MM.1S (cell line): ENCODE data around the gene DDC.

Source experiments
- DNase-seq: peaks from one replicate; pipeline ENCODE4 v3.0.0-alpha.2; 2015
- H2AFZ ChIP-seq: fragments of 300-600 bp; sonication (generic); 2 replicates; pipeline ENCODE4 v1.6.0; 2016; ENCODE audit warnings: antibody characterized with exemption, low read length
- H3F3A ChIP-seq: fragments of 300-600 bp; sonication (generic); 2 replicates; pipeline ENCODE4 v1.6.1; 2016; ENCODE audit warnings: mild to moderate bottlenecking, antibody characterized with exemption, low read length, moderate library complexity, mixed read lengths; ENCODE audit not compliant: insufficient read depth
- H3K27ac ChIP-seq: fragments of 300-600 bp; sonication (generic); 2 replicates; pipeline ENCODE4 v1.5.1; 2016; ENCODE audit warnings: mild to moderate bottlenecking, low read length
- H3K27me3 ChIP-seq: fragments of 300-600 bp; sonication (generic); replicated peaks from 2 replicates; pipeline ENCODE4 v1.6.0; 2016; ENCODE audit warnings: low read length; ENCODE audit not compliant: insufficient read depth
- H3K36me3 ChIP-seq: fragments of 300-600 bp; sonication (generic); replicated peaks from 2 replicates; pipeline ENCODE4 v1.6.1; 2016; ENCODE audit warnings: mild to moderate bottlenecking, low read length, mixed read lengths; ENCODE audit not compliant: insufficient read depth
- H3K4me1 ChIP-seq: fragments of 300-600 bp; sonication (generic); 2 replicates; pipeline ENCODE4 v1.6.1; 2016; ENCODE audit warnings: low read length, mixed read lengths
- H3K4me2 ChIP-seq: fragments of 300-600 bp; sonication (generic); 2 replicates; pipeline ENCODE4 v1.6.0; 2016; ENCODE audit warnings: low read depth, low read length
- H3K4me3 ChIP-seq: fragments of 300-600 bp; sonication (generic); 2 replicates; pipeline ENCODE4 v1.5.1; 2016; ENCODE audit warnings: low read length, mixed read lengths
- H3K79me2 ChIP-seq: fragments of 300-600 bp; sonication (generic); 2 replicates; pipeline ENCODE4 v1.6.1; 2016; ENCODE audit warnings: mixed run types, low read length, mixed read lengths
- H3K9ac ChIP-seq: fragments of 300-600 bp; sonication (generic); 2 replicates; pipeline ENCODE4 v1.6.1; 2016; ENCODE audit warnings: low read length, mixed read lengths
- H3K9me2 ChIP-seq: fragments of 300-600 bp; sonication (generic); replicated peaks from 2 replicates; pipeline ENCODE4 v1.6.1; 2016; ENCODE audit warnings: mild to moderate bottlenecking, low read length, mixed read lengths; ENCODE audit not compliant: insufficient read depth
- H3K9me3 ChIP-seq: fragments of 300-600 bp; sonication (generic); replicated peaks from 2 replicates; pipeline ENCODE4 v1.6.1; 2016; ENCODE audit warnings: mild to moderate bottlenecking, low read length, mixed read lengths; ENCODE audit not compliant: insufficient read depth
- H4K20me1 ChIP-seq: fragments of 300-600 bp; sonication (generic); 2 replicates; pipeline ENCODE4 v1.6.1; 2016; ENCODE audit warnings: mild to moderate bottlenecking, low read length, moderate library complexity, mixed read lengths; ENCODE audit not compliant: insufficient read depth
- EZH2 ChIP-seq: fragments of 300-600 bp; sonication (generic); optimal IDR thresholded peaks from 2 replicates; pipeline ENCODE3; 2017; ENCODE audit warnings: low read depth, mild to moderate bottlenecking, antibody characterized with exemption, low read length, mixed read lengths
- EZH2phosphoT487 ChIP-seq: fragments of 300-600 bp; sonication (generic); IDR thresholded peaks from 2 replicates; pipeline ENCODE4 v1.6.1; 2018; ENCODE audit warnings: antibody characterized with exemption, low read length
- TF ChIP-seq, protein P1 (sequence below): fragments of 300-600 bp; sonication (generic); IDR thresholded peaks from 2 replicates; pipeline ENCODE4 v1.5.1; 2016; ENCODE audit warnings: antibody characterized with exemption, low read length, mixed read lengths

DDC gene

DNA sequence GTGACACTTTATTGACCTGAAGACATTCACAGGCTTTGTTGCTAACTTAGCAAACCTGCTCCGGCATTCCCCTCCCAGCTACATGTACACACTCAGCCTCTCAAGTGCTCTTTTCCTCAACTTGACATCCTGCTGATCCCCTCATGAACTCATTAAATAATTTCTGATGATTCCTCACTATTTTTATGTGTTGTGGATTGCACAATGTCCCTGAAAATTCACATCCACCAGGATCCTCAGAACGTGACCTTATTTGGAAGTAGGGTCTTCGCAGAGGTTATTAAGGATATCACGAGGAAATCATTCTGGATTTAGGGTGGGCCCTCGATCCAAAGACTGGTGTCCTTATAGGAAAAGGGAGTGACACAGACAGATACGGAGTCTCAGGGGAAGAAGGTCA is 142.3 kb downstream of the DDC start:
- Histone ChIP-seq H3K4me3 (no peak overlapping the region), H3K4me2 (no peak overlapping the region), H4K20me1 (no peaks in the 10 kb centered on the region), H2AFZ (no peak overlapping the region), H3F3A (no peaks in the 10 kb centered on the region), H3K9ac (no peak overlapping the region), H3K27me3 (no peaks in the 10 kb centered on the region), H3K4me1 (no peaks in the 10 kb centered on the region), H3K36me3 (no peaks in the 10 kb centered on the region), H3K27ac (no peak overlapping the region), H3K79me2 (no peaks in the 10 kb centered on the region), H3K9me3 (no peaks in the 10 kb centered on the region), H3K9me2 (no peaks in the 10 kb centered on the region)
- TF ChIP-seq, protein P1, sequence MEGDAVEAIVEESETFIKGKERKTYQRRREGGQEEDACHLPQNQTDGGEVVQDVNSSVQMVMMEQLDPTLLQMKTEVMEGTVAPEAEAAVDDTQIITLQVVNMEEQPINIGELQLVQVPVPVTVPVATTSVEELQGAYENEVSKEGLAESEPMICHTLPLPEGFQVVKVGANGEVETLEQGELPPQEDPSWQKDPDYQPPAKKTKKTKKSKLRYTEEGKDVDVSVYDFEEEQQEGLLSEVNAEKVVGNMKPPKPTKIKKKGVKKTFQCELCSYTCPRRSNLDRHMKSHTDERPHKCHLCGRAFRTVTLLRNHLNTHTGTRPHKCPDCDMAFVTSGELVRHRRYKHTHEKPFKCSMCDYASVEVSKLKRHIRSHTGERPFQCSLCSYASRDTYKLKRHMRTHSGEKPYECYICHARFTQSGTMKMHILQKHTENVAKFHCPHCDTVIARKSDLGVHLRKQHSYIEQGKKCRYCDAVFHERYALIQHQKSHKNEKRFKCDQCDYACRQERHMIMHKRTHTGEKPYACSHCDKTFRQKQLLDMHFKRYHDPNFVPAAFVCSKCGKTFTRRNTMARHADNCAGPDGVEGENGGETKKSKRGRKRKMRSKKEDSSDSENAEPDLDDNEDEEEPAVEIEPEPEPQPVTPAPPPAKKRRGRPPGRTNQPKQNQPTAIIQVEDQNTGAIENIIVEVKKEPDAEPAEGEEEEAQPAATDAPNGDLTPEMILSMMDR = no peak
- TF ChIP-seq EZH2phosphoT487 = no peak
- DNase-seq = no peak

DNA sequence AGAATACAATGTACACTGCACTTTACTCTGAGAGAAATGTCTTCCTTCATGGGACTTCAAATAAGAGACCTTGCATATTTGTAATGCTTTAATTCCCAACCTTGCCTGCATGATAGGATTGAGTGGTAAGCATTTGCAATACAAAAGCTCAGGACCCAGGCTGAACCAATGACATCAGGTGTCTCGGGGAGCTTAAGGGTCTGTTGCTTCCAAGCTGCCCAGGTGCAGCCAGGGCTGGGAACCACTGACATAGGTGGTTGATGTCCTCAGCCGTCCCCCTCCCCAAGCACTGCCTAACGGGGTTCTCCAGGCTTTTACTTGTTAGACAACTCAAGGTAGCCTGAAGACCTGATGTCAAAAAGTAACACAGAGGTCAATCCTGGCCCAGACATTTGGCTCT is 144.2 kb downstream of the DDC start:
- no peaks in the 10 kb centered on the region for H3K27me3 ChIP-seq
- H3K79me2 ChIP-seq = no peaks in the 10 kb centered on the region
- no peaks in the 10 kb centered on the region for H3F3A ChIP-seq
- H2AFZ ChIP-seq = no peak overlapping the region
- no peaks in the 10 kb centered on the region for H3K36me3 ChIP-seq
- H3K27ac ChIP-seq = no peak overlapping the region
- no peaks in the 10 kb centered on the region for H4K20me1 ChIP-seq
- H3K9ac ChIP-seq = no peak overlapping the region
- no peak for DNase-seq
- H3K4me3 ChIP-seq = no peak overlapping the region
- H3K4me1 ChIP-seq = peaks cover 9% of the 10 kb centered on the region
- TF ChIP-seq EZH2phosphoT487 = no peak
- TF ChIP-seq, protein P1 = no peak
- no peak for TF ChIP-seq EZH2
- no peaks in the 10 kb centered on the region for H3K9me2 ChIP-seq
- H3K4me2 ChIP-seq = no peak overlapping the region
- H3K9me3 ChIP-seq = no peaks in the 10 kb centered on the region

DNA sequence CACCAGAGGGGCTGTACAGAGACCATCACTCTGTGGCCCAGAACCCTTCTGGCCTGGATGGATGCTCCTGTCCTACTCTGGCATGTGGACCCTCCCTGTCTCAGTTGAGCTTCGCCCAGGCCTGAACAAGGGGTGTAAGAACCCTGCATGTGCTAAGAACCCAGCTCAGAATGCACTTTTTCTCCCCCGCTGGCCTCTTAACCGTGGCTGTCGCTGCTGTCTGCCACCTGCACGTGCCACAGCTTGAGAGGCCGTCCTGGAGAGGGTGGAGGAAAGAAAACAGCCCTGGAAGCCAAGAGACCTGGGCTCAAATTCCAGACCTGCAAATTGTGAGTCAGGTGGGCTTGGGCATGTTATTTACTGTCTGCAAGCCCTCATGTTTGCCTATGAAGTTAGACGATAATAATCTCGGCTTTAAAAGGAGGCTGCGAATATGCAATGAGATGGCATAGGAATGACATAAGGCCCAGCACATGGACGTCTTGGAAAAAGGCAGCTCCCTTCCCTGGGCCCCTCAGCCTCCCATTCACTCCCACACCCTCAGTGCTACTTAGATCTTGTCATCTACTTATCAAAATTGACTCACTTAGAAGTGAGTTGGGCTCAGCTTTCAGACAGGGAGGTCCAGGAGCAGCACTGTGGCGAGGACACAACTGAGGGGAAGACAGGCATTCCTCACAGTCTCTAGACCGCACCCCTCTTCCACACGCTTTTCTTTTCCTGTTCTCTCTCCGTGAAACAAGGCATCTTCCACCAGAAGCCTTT is 146.5 kb downstream of the DDC start:
- TF ChIP-seq EZH2phosphoT487 = no peak
- no peak for TF ChIP-seq EZH2
- TF ChIP-seq, protein P1 = no peak

More for the DNA sequence above, 146.5 kb downstream of the DDC start:
- H3K9me2 ChIP-seq = no peaks in the 10 kb centered on the region
- no peaks in the 10 kb centered on the region for H3K9me3 ChIP-seq
- H3K4me2 ChIP-seq = no peak overlapping the region
- H3K27me3 ChIP-seq = no peaks in the 10 kb centered on the region
- no peak overlapping the region for H3K4me3 ChIP-seq
- H3K9ac ChIP-seq = no peak overlapping the region
- no peaks in the 10 kb centered on the region for H3K79me2 ChIP-seq
- peaks cover 12% of the 10 kb centered on the region for H3K4me1 ChIP-seq
- DNase-seq = no peak
- no peaks in the 10 kb centered on the region for H3F3A ChIP-seq
- no peak overlapping the region for H2AFZ ChIP-seq
- H3K36me3 ChIP-seq = no peaks in the 10 kb centered on the region
- no peaks in the 10 kb centered on the region for H4K20me1 ChIP-seq
- H3K27ac ChIP-seq = no peak overlapping the region
